ENCODE data around the gene TPD52L3. TPM values are rescaled to one million over a fixed set of nuclear protein-coding genes. Genes with fewer than 3 reads are reported as not detected.
A peak's percentile ranks its signal among the peaks of the same experiment; 100 is the strongest.

The TPD52L3 gene
- total RNA-seq, 1 donor, result not detected

DNA sequence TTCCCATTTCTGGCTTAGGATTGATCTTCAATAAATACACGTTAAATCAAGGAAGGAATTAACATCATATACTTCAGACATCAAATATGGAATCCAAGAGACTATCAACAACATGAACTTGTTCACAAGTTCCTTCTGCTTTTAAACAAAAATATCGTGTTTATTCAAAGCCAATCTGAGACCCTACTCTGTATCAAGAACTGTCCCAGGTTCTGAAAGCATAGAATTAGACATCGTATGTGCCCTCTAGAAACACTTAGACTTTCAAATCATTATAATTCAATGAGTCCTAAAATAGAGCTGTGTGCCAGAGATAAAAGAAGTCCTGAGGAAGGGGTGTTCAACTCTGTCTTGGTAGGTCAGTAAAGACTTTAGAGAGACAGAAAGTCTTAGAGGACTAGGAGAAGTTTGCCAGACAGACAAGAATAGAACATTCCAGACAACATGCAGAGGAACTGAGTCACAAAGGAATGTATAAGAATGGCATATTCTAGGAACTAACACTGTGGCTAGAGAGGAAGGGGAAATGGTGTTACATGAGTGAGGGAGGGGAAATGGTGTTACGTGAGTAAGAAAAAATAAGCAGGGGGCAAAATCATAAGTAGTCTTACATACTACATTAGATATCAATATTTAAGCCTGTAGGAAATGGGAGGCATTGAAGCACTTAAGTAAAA is 2.9 kb downstream of the TPD52L3 start:
- no peak overlapping the region for H3K4me3 ChIP-seq (ENCODE audit: low read depth, low read length)
- TF ChIP-seq, protein P1, sequence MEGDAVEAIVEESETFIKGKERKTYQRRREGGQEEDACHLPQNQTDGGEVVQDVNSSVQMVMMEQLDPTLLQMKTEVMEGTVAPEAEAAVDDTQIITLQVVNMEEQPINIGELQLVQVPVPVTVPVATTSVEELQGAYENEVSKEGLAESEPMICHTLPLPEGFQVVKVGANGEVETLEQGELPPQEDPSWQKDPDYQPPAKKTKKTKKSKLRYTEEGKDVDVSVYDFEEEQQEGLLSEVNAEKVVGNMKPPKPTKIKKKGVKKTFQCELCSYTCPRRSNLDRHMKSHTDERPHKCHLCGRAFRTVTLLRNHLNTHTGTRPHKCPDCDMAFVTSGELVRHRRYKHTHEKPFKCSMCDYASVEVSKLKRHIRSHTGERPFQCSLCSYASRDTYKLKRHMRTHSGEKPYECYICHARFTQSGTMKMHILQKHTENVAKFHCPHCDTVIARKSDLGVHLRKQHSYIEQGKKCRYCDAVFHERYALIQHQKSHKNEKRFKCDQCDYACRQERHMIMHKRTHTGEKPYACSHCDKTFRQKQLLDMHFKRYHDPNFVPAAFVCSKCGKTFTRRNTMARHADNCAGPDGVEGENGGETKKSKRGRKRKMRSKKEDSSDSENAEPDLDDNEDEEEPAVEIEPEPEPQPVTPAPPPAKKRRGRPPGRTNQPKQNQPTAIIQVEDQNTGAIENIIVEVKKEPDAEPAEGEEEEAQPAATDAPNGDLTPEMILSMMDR (IDR thresholded peaks at IDR 0.05; ENCODE audit: insufficient read depth, low read length), result no peak
- no peak for DNase-seq (ENCODE audit: low read depth)

GRCh38 chr9:6334305-6334704 is 6.1 kb downstream of the TPD52L3 start:
- no peak overlapping the region for H3K4me3 ChIP-seq (ENCODE audit: low read depth, low read length)
- TF ChIP-seq, protein P1 (IDR thresholded peaks at IDR 0.05; ENCODE audit: insufficient read depth, low read length), result no peak
- DNase-seq (ENCODE audit: low read depth), result no peak

DNA sequence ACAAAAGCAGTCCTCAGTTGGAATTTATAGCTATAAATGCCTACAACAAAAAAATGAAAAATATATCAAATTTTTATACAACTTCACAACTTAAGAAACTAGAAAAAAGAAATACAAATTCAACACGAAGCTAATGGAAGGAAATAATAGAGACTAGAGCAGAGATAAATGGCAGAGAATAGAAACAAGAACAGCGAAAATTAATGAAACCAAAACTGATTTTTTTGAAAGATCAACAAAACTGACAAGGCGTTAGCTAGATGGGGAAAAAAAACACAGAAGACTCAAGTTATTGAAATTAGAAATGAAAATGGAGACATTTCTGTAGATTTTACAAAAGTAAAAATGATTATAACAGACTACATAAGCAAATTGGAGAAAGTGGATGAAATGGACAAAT is 20.6 kb downstream of the TPD52L3 start:
- no peak overlapping the region for H3K4me3 ChIP-seq (ENCODE audit: low read depth, low read length)
- TF ChIP-seq, protein P1 (IDR thresholded peaks at IDR 0.05; ENCODE audit: insufficient read depth, low read length), result no peak
- DNase-seq (ENCODE audit: low read depth), result no peak

GRCh38 chr9:6351737-6352136 is 23.6 kb downstream of the TPD52L3 start:
- DNase-seq (ENCODE audit: low read depth), result no peak
- TF ChIP-seq, protein P1 (IDR thresholded peaks at IDR 0.05; ENCODE audit: insufficient read depth, low read length), result no peak

GRCh38 chr9:6354072-6354686 is 26.0 kb downstream of the TPD52L3 start:
- peak; percentile 89 for DNase-seq (ENCODE audit: low read depth)
- no peak overlapping the region for H3K4me3 ChIP-seq (ENCODE audit: low read depth, low read length)
- TF ChIP-seq, protein P1 (IDR thresholded peaks at IDR 0.05; ENCODE audit: insufficient read depth, low read length), result peak; percentile 76

More at GRCh38 chr9:6351737-6352136, 23.6 kb downstream of the TPD52L3 start:
- no peak overlapping the region for H3K4me3 ChIP-seq (ENCODE audit: low read depth, low read length)

DNA sequence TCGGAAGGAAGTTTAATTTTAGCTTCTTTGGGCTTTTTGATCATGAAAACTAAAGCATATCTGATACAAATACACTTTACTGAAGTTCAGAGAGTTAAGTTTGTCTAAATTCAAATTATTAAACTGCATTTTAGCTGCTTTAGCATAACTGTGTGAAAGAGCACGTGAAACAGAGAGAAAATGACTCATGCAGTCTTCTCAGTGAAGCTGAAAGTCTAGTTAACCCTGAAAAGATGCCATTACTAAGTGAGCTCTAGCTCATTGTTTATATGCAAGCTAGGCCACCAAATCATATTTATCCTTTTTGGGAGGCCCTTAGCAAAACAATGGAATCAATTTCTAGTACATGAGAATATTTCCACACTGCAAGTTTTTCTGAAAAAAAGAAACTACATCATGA is 27.6 kb downstream of the TPD52L3 start:
- TF ChIP-seq, protein P1 (IDR thresholded peaks at IDR 0.05; ENCODE audit: insufficient read depth, low read length), result no peak
- peak; percentile 68 for DNase-seq (ENCODE audit: low read depth)
- H3K4me3 ChIP-seq (ENCODE audit: low read depth, low read length), result no peak overlapping the region
